H1 (cell line): Measurements from ENCODE around the gene FA2H. TPM values are rescaled to one million over a fixed set of nuclear protein-coding genes. Genes with fewer than 3 reads are reported as not detected.

Source experiments
- CTCF ChIA-PET: fragments of 300-600 bp; sonication (Branson Sonifier 250); formaldehyde crosslinking; loops from one replicate; lab custom pipeline; 2021; ENCODE audit not compliant: partially characterized antibody; lab: Charles Lee
- POLR2A ChIA-PET: fragments of 300-600 bp; sonication (Branson Sonifier 250); formaldehyde crosslinking; loops from one replicate; lab custom pipeline; 2021; ENCODE audit warnings: inconsistent platforms; ENCODE audit not compliant: partially characterized antibody; lab: Charles Lee
- DNase-seq, 2 experiments: peaks; one replicate each; pipeline versions ENCODE4 v3.0.0 to v3.0.0-alpha.2; 2010 to 2022; ENCODE audit warnings: low spot score in 2 of 2, low read depth in 1 of 2, mixed read lengths in 1 of 2
- FAIRE-seq: peaks from 2 replicates; lab custom pipeline; 2011; peaks lifted over from hg19 to GRCh38; lab: Jason Lieb, UNC
- H2AFZ ChIP-seq: 2 replicates; pipeline ENCODE4 v1.8.1; 2012; ENCODE audit warnings: low read length, inconsistent platforms
- H2AK5ac ChIP-seq: 2 replicates; pipeline ENCODE4 v1.6.1; 2013; ENCODE audit warnings: low read depth, low read length
- H2BK120ac ChIP-seq: replicated peaks from 2 replicates; pipeline ENCODE3; 2013; ENCODE audit warnings: low read depth, low read length, inconsistent platforms
- H2BK12ac ChIP-seq: 2 replicates; pipeline ENCODE4 v1.6.1; 2013; ENCODE audit warnings: low read depth, low read length
- H2BK15ac ChIP-seq: 2 replicates; pipeline ENCODE4 v1.6.1; 2013; ENCODE audit warnings: low read length
- H2BK20ac ChIP-seq: 2 replicates; pipeline ENCODE4 v1.6.1; 2013; ENCODE audit warnings: low read length
- H2BK5ac ChIP-seq: 2 replicates; pipeline ENCODE4 v1.6.1; 2013; ENCODE audit warnings: low read depth, low read length
- H3K14ac ChIP-seq: 2 replicates; pipeline ENCODE4 v1.6.1; 2013; ENCODE audit warnings: inconsistent platforms; ENCODE audit not compliant: insufficient read length
- H3K18ac ChIP-seq: 2 replicates; pipeline ENCODE4 v1.6.1; 2013; ENCODE audit warnings: low read length; ENCODE audit errors: extremely low read depth
- H3K23ac ChIP-seq: 2 replicates; pipeline ENCODE4 v1.6.1; 2013; ENCODE audit warnings: inconsistent platforms; ENCODE audit not compliant: insufficient read length
- H3K23me2 ChIP-seq: 2 replicates; pipeline ENCODE4 v1.6.1; 2013; ENCODE audit warnings: low read depth, low read length
- H3K27ac ChIP-seq: 2 replicates; pipeline ENCODE4 v1.6.1; 2011; ENCODE audit warnings: low read depth, low read length, inconsistent platforms
- H3K27me3 ChIP-seq, 4 experiments: replicated peaks in 1 of 4; 1 replicate in 1 of 4; 2 replicates in 3 of 4; pipeline versions ENCODE4 v1.6.1 to v1.8.1; 2011 to 2013; ENCODE audit warnings: low read length in 3 of 4, mild to moderate bottlenecking in 3 of 4, inconsistent platforms in 2 of 4, mixed read lengths in 2 of 4, moderate library complexity in 1 of 4; ENCODE audit not compliant: control insufficient read depth in 3 of 4, insufficient read depth in 3 of 4; ENCODE audit errors: extremely low read depth in 1 of 4
- H3K36me3 ChIP-seq, 4 experiments: 2 replicates each; pipeline versions ENCODE4 v1.6.1 to v1.8.1; 2011 to 2013; ENCODE audit warnings: mild to moderate bottlenecking in 4 of 4, low read length in 3 of 4, moderate library complexity in 2 of 4, control low read depth in 1 of 4, inconsistent platforms in 1 of 4; ENCODE audit not compliant: insufficient read depth in 4 of 4, control insufficient read depth in 2 of 4
- H3K4ac ChIP-seq: replicated peaks from 2 replicates; pipeline ENCODE3; 2013; ENCODE audit warnings: low read length, low read depth, mixed read lengths, inconsistent platforms; ENCODE audit not compliant: insufficient read length
- H3K4me1 ChIP-seq, 4 experiments: replicated peaks in 1 of 4; 1 replicate in 1 of 4; 2 replicates in 3 of 4; pipeline versions ENCODE4 v1.6.1 to v1.8.1; 2011 to 2013; ENCODE audit warnings: low read length in 3 of 4, inconsistent platforms in 2 of 4, mixed read lengths in 1 of 4; ENCODE audit not compliant: insufficient read depth in 4 of 4, control insufficient read depth in 3 of 4
- H3K4me2 ChIP-seq, 2 experiments: 2 replicates each; pipeline versions ENCODE4 v1.6.1 to v1.8.1; 2011 to 2013; ENCODE audit warnings: low read depth in 2 of 2, low read length in 2 of 2, control low read depth in 1 of 2, inconsistent platforms in 1 of 2, mild to moderate bottlenecking in 1 of 2; ENCODE audit not compliant: insufficient read depth in 1 of 2
- H3K4me3 ChIP-seq, 4 experiments: fragments of 200-600, 300-600 bp in 1 of 4; sonication (generic), shearing (Covaris generic), sonication (Bioruptor Twin) in 1 of 4; 2 replicates each; pipeline versions ENCODE4 v1.5.1 to v1.8.1; 2011 to 2016; ENCODE audit warnings: low read length in 4 of 4, low read depth in 3 of 4, control low read depth in 2 of 4, inconsistent platforms in 2 of 4, mild to moderate bottlenecking in 2 of 4, mixed read lengths in 1 of 4, moderate library complexity in 1 of 4; ENCODE audit not compliant: insufficient read depth in 2 of 4; ENCODE audit errors: extremely low read depth in 1 of 4
- H3K56ac ChIP-seq: replicated peaks from 2 replicates; pipeline ENCODE3; 2013; ENCODE audit warnings: low read depth, mild to moderate bottlenecking, mixed read lengths, low read length, inconsistent platforms; ENCODE audit not compliant: insufficient read length
- H3K79me1 ChIP-seq: 2 replicates; pipeline ENCODE4 v1.6.1; 2013; ENCODE audit warnings: low read depth, low read length, control low read depth
- H3K79me2 ChIP-seq, 2 experiments: 2 replicates each; pipeline versions ENCODE4 v1.6.1 to v1.8.1; 2012 to 2013; ENCODE audit warnings: low read length in 2 of 2, mild to moderate bottlenecking in 2 of 2, inconsistent platforms in 1 of 2; ENCODE audit not compliant: insufficient read depth in 2 of 2, control insufficient read depth in 1 of 2
- H3K9ac ChIP-seq, 4 experiments: replicated peaks in 1 of 4; 1 replicate in 1 of 4; 2 replicates in 3 of 4; pipeline versions ENCODE4 v1.6.1 to v1.8.1; 2011 to 2013; ENCODE audit warnings: low read depth in 3 of 4, low read length in 3 of 4, control low read depth in 2 of 4, mild to moderate bottlenecking in 2 of 4, moderate library complexity in 2 of 4, inconsistent platforms in 1 of 4; ENCODE audit errors: extremely low read depth in 1 of 4
- H3K9me3 ChIP-seq, 2 experiments: 2 replicates each; pipeline versions ENCODE4 v1.6.1 to v1.8.1; 2012 to 2013; ENCODE audit warnings: mild to moderate bottlenecking in 2 of 2, moderate library complexity in 2 of 2, control low read depth in 1 of 2, inconsistent platforms in 1 of 2, low read depth in 1 of 2, low read length in 1 of 2, mixed read lengths in 1 of 2; ENCODE audit not compliant: insufficient read depth in 2 of 2
- H4K20me1 ChIP-seq, 2 experiments: replicated peaks in 1 of 2; 2 replicates each; pipeline versions ENCODE3 to v1.8.1; 2011 to 2013; ENCODE audit warnings: inconsistent platforms in 2 of 2, low read length in 2 of 2, mild to moderate bottlenecking in 1 of 2; ENCODE audit not compliant: insufficient read depth in 2 of 2, control insufficient read depth in 1 of 2
- H4K5ac ChIP-seq: 2 replicates; pipeline ENCODE4 v1.6.1; 2013; ENCODE audit warnings: low read length, low read depth, mixed read lengths, inconsistent platforms; ENCODE audit not compliant: insufficient read length
- H4K8ac ChIP-seq: 2 replicates; pipeline ENCODE4 v1.8.0; 2013; ENCODE audit warnings: mild to moderate bottlenecking, moderate library complexity, low read length, inconsistent platforms; ENCODE audit not compliant: insufficient read depth; ENCODE audit errors: extremely low read depth
- H4K91ac ChIP-seq: replicated peaks from 2 replicates; pipeline ENCODE3; 2013; ENCODE audit warnings: low read length, mixed read lengths, inconsistent platforms; ENCODE audit not compliant: insufficient read length
- BRCA1 ChIP-seq: IDR thresholded peaks from 2 replicates; pipeline ENCODE4 v1.6.1; 2012; ENCODE audit warnings: low read depth, low read length, improper control_type of control experiment
- CHD1 ChIP-seq: IDR thresholded peaks from 2 replicates; pipeline ENCODE4 v1.6.1; 2012; ENCODE audit warnings: low read depth, low read length, improper control_type of control experiment
- CTCF ChIP-seq, 3 experiments: IDR thresholded peaks; 1 replicate in 2 of 3; 2 replicates in 1 of 3; pipeline versions ENCODE4 v1.5.1 to v1.6.1; 2011; ENCODE audit warnings: low read length in 3 of 3, mild to moderate bottlenecking in 3 of 3, inconsistent platforms in 2 of 3, low read depth in 1 of 3, moderate library complexity in 1 of 3; ENCODE audit not compliant: insufficient read depth in 1 of 3; ENCODE audit errors: control extremely low read depth in 1 of 3
- EP300 ChIP-seq, 2 experiments: IDR thresholded peaks; 1 replicate in 1 of 2; 2 replicates in 1 of 2; pipeline ENCODE4 v1.6.1; 2011 to 2012; ENCODE audit warnings: low read depth in 2 of 2, low read length in 2 of 2, mild to moderate bottlenecking in 2 of 2, borderline replicate concordance in 1 of 2, inconsistent platforms in 1 of 2, moderate library complexity in 1 of 2
- POU5F1 ChIP-seq: IDR thresholded peaks from 2 replicates; pipeline ENCODE4 v1.6.1; 2011; ENCODE audit warnings: low read depth, mild to moderate bottlenecking, low read length, moderate library complexity
- RXRA ChIP-seq: IDR thresholded peaks from 2 replicates; pipeline ENCODE4 v1.6.1; 2011; ENCODE audit warnings: low read depth, mild to moderate bottlenecking, low read length, moderate library complexity; ENCODE audit not compliant: insufficient read depth
- SAP30 ChIP-seq: fragments of 300-600 bp; sonication (generic); IDR thresholded peaks from 2 replicates; pipeline ENCODE4 v1.7.1; 2012; ENCODE audit warnings: low read length, moderate library complexity, mild to moderate bottlenecking, inconsistent platforms; ENCODE audit not compliant: insufficient read depth, insufficient replicate concordance
- TAF1 ChIP-seq: IDR thresholded peaks from 2 replicates; pipeline ENCODE4 v1.6.1; 2011; ENCODE audit warnings: mild to moderate bottlenecking, low read depth, low read length
- WGBS, 2 experiments: shearing (Covaris generic) in 1 of 2; methylation state at CpG; one replicate each; pipeline versions ENCODE4 v1.1.6 to v1.1.7; 2013 to 2015; ENCODE audit warnings: low lambda C conversion rate in 2 of 2, mixed read lengths in 2 of 2, inconsistent platforms in 1 of 2, low coverage in 1 of 2, missing lambda C conversion rate in 1 of 2; ENCODE audit not compliant: insufficient replicate concordance in 2 of 2, insufficient coverage in 1 of 2, insufficient read length in 1 of 2; ENCODE audit errors: extremely low coverage in 1 of 2, missing lambda C conversion rate in 1 of 2; 5-methylcytosine and 5-hydroxymethylcytosine counted together
- polyA plus RNA-seq, 7 experiments: library from polyadenylated mRNA; depleted of rRNA in 3 of 7; stranded (reverse) in 5 of 7; unstranded in 2 of 7; fragments of >200 nt in 5 of 7; fragments of 200-250 nt in 2 of 7; gene quantifications; 1 replicate in 5 of 7; 2 replicates in 1 of 7; 4 replicates in 1 of 7; pipeline versions ENCODE4 v1.2.1 to v1.2.3, GENCODE V29; 2011 to 2013; ENCODE audit warnings: missing spikeins in 2 of 7, mixed read lengths in 2 of 7
- total RNA-seq: library from RNA; stranded (reverse); fragmentation: NEBNext Ultra II Directional; extraction: Animal tissue kit (Norgen Biotek cat#: 25700); gene quantifications from 2 replicates; pipeline ENCODE4 v1.2.1, GENCODE V29; 2021
- TF ChIP-seq, protein P1 (sequence below): IDR thresholded peaks from 2 replicates; pipeline ENCODE4 v1.6.1; 2012; ENCODE audit warnings: low read length, inconsistent platforms

FA2H gene
- total and polyA plus RNA-seq, 2 of the 8 experiments (the other 6 are each of a cell fraction or from before 2014, with no cell fraction given) = 2.1 to 2.5 TPM

DNA sequence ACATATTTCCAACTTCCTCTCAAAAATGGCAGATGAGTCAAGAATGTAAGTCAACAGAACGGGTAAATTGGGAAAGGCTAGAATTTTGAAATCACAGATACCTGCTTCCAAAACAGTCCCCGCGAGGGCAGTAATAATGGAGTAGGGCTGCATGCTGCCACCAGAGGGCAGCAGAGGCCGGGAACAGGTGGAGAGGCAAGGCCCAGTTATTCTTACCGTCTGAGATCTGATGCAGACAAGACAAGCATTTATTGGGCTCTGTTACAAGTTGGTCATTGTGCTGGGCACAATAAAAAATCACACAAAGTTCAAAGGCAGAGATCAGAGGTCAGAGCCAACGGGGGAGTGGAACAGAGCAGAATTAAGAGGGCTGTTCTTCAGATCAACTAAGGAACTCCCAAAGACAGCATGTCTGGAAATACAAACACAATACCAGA is 65.2 kb downstream of the FA2H start:
- peak; percentile 63 to 91 for DNase-seq
- no peak overlapping the region for H3K56ac ChIP-seq
- H3K27ac ChIP-seq = no peak overlapping the region
- H3K14ac ChIP-seq = no peak overlapping the region
- H3K4me2 ChIP-seq = no peak overlapping the region
- 12% methylated on average over 6 of the region's 6 CpGs; no CpG with 5 or more reads in 1 of the 2 experiments for WGBS, 2 experiments
- no peak overlapping the region for H3K9ac ChIP-seq
- H3K27me3 ChIP-seq = peaks cover 0 to 2% (median 0%) of the 10 kb centered on the region in 4 experiments; a peak in 2 of 7 replicates
- no peak overlapping the region for H4K91ac ChIP-seq
- H2AFZ ChIP-seq = no peak overlapping the region
- no peak overlapping the region for H2AK5ac ChIP-seq
- H3K18ac ChIP-seq = no peak overlapping the region
- no peaks in the 10 kb centered on the region for H3K4me1 ChIP-seq
- no peak overlapping the region for H3K4me3 ChIP-seq
- H4K8ac ChIP-seq = no peak overlapping the region
- POLR2A ChIA-PET = no interaction called here
- H2BK12ac ChIP-seq = no peak overlapping the region
- H3K23ac ChIP-seq = no peak overlapping the region
- H3K36me3 ChIP-seq = no peaks in the 10 kb centered on the region
- CTCF ChIA-PET = interaction anchor here (0.6 to 21.3 kb wide), 29 partner anchors 9 to 396 kb away, joined by 3 to 576 read pairs (median 4); partner anchors contain the start of genes FA2H and MLKL
- H2BK20ac ChIP-seq = no peak overlapping the region
- H4K20me1 ChIP-seq = no peaks in the 10 kb centered on the region
- no peaks in the 10 kb centered on the region for H3K9me3 ChIP-seq
- H3K79me1 ChIP-seq = no peaks in the 10 kb centered on the region
- no peaks in the 10 kb centered on the region for H3K79me2 ChIP-seq
- H2BK15ac ChIP-seq = no peak overlapping the region
- no peaks in the 10 kb centered on the region for H3K23me2 ChIP-seq
- no peak overlapping the region for H2BK5ac ChIP-seq
- no peak overlapping the region for H4K5ac ChIP-seq
- H2BK120ac ChIP-seq = no peak overlapping the region
- no peak overlapping the region for H3K4ac ChIP-seq
- FAIRE-seq = peak; percentile 84
- TF ChIP-seq CHD1 (no peak), POU5F1 (no peak), TAF1 (no peak), EP300 (IDR thresholded peaks at IDR 0.05; ENCODE audit: borderline replicate concordance in 1 of 2, low read depth in 2 of 2, low read length in 2 of 2) (no peak), BRCA1 (no peak; the same call in 1 of the 2 replicates), CTCF (IDR thresholded peaks at IDR 0.05; ENCODE audit: control extremely low read depth in 1 of 3, insufficient read depth in 1 of 3, low read depth in 1 of 3, low read length in 3 of 3) (peak; percentile 92 to 98 (median 95)), SAP30 (no peak), RXRA (no peak)
- TF ChIP-seq, protein P1, sequence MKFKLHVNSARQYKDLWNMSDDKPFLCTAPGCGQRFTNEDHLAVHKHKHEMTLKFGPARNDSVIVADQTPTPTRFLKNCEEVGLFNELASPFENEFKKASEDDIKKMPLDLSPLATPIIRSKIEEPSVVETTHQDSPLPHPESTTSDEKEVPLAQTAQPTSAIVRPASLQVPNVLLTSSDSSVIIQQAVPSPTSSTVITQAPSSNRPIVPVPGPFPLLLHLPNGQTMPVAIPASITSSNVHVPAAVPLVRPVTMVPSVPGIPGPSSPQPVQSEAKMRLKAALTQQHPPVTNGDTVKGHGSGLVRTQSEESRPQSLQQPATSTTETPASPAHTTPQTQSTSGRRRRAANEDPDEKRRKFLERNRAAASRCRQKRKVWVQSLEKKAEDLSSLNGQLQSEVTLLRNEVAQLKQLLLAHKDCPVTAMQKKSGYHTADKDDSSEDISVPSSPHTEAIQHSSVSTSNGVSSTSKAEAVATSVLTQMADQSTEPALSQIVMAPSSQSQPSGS = no peak
